ENCODE measurements around the gene UPF1.

DNA sequence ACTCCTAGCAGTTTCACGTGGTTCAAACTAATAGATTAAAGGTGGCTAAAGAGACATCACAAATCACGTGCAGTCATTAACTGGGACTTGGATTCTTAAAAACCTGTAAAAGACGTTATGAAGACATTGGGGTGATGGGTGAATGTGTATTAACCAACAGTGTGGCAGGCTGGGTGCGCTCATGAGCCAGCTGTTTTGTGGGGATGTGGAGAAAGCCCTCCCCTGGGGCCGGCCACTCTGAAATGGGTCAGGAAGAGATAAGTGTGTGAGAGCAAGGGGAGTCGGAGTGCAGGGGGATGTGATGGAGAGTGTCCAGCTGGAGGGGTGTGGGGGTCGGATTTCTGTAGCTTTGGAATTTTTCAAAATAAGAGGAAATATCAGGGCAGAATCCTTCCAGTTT lies 10.4 kb downstream of the UPF1 start:
- no peak for TF ChIP-seq POLR2A (IDR thresholded peaks at IDR 0.05)
- TF ChIP-seq POLR2AphosphoS5 (IDR thresholded peaks at IDR 0.05), result no peak

All from spleen (tissue), 3 donors.